ENCODE measurements around the gene SEMA3B. TPM values are rescaled to one million over a fixed set of nuclear protein-coding genes. Genes with fewer than 3 reads are reported as not detected.

The SEMA3B gene
- total and polyA plus RNA-seq, 9 of the 15 experiments (the other 6 are each of a cell fraction or from before 2014, with no cell fraction given) = 0.03 to 1.8 (median 0.55) TPM; not detected in 1

- TF ChIP-seq FOXK2 (conservative IDR thresholded peaks at IDR 0.05 in 1 of 2, IDR thresholded peaks at IDR 0.05 in 1 of 2; ENCODE audit: low read depth in 2 of 2) (0 out of 4 replicates have a peak, but pooled peaks of 1 of the 2 experiments have one; percentile 11), SMC3 (conservative IDR thresholded peaks at IDR 0.05; ENCODE audit: insufficient read depth, low read depth, low read length) (0 out of 2 replicates have a peak, but pooled peaks have one; percentile 6), HBP1 (CRISPR knock-in tag; IDR thresholded peaks at IDR 0.05) (no peak), PBX2 (CRISPR knock-in tag; IDR thresholded peaks at IDR 0.05; ENCODE audit: low read depth) (no peak), PBX2 (tag; conservative IDR thresholded peaks at IDR 0.05; ENCODE audit: low read depth) (no peak), MCM7 (IDR thresholded peaks at IDR 0.05) (no peak), DPF2 (IDR thresholded peaks at IDR 0.05) (0 out of 2 replicates have a peak, but pooled peaks have one; percentile 17), TSHZ1 (CRISPR knock-in tag; IDR thresholded peaks at IDR 0.05) (no peak), CHAMP1 (IDR thresholded peaks at IDR 0.05) (no peak), ZNF134 (CRISPR knock-in tag; conservative IDR thresholded peaks at IDR 0.05) (no peak), SMARCC2 (IDR thresholded peaks at IDR 0.05; ENCODE audit: low read depth) (no peak), ASH1L (IDR thresholded peaks at IDR 0.05; ENCODE audit: borderline replicate concordance, low read depth, partially characterized antibody) (no peak)
- TF ChIP-seq, protein P1, sequence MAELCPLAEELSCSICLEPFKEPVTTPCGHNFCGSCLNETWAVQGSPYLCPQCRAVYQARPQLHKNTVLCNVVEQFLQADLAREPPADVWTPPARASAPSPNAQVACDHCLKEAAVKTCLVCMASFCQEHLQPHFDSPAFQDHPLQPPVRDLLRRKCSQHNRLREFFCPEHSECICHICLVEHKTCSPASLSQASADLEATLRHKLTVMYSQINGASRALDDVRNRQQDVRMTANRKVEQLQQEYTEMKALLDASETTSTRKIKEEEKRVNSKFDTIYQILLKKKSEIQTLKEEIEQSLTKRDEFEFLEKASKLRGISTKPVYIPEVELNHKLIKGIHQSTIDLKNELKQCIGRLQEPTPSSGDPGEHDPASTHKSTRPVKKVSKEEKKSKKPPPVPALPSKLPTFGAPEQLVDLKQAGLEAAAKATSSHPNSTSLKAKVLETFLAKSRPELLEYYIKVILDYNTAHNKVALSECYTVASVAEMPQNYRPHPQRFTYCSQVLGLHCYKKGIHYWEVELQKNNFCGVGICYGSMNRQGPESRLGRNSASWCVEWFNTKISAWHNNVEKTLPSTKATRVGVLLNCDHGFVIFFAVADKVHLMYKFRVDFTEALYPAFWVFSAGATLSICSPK (IDR thresholded peaks at IDR 0.05; ENCODE audit: borderline replicate concordance) = no peak
These were observed 30.1 kb downstream of the SEMA3B start, which contains the start of the genes HYAL3 and NAA80 (continued) for GRCh38 chr3:50298836-50299637.
